Lower leg skin (tissue), 3 donors: ENCODE results near the gene ELP4.

Source experiments
- POLR2A ChIP-seq, 2 donors: fragments of 450-650 bp; IDR thresholded peaks; one replicate each; pipeline ENCODE4 v1.6.1; 2016 to 2017; ENCODE audit warnings: antibody characterized with exemption in 2 of 2, mild to moderate bottlenecking in 1 of 2, moderate library complexity in 1 of 2
- TF ChIP-seq, protein P1 (sequence below), 3 donors: fragments of 450-650 bp; IDR thresholded peaks; one replicate each; pipeline ENCODE4 v1.5.1; 2016; ENCODE audit warnings: antibody characterized with exemption in 3 of 3, mild to moderate bottlenecking in 3 of 3, moderate library complexity in 2 of 3

DNA sequence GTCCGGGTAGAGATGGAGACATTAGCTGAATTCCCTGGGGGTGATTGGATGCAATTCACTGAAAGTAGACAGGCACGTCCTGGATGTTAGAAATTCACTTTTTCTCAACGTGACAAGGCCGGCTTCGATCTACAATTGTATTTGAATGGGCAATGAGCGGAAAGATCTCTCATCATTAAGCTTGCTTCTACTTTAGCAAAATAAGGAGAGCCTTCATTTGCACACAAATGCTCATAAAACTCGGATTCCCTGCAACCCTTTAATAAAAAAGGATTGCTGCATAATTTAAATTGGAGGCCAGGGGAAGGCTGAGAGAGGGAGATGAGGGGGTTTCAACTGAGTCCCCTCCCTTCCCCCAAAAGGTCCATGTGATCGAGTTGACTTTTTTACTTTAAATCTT is 312.2 kb downstream of the ELP4 start:
- TF ChIP-seq, protein P1, sequence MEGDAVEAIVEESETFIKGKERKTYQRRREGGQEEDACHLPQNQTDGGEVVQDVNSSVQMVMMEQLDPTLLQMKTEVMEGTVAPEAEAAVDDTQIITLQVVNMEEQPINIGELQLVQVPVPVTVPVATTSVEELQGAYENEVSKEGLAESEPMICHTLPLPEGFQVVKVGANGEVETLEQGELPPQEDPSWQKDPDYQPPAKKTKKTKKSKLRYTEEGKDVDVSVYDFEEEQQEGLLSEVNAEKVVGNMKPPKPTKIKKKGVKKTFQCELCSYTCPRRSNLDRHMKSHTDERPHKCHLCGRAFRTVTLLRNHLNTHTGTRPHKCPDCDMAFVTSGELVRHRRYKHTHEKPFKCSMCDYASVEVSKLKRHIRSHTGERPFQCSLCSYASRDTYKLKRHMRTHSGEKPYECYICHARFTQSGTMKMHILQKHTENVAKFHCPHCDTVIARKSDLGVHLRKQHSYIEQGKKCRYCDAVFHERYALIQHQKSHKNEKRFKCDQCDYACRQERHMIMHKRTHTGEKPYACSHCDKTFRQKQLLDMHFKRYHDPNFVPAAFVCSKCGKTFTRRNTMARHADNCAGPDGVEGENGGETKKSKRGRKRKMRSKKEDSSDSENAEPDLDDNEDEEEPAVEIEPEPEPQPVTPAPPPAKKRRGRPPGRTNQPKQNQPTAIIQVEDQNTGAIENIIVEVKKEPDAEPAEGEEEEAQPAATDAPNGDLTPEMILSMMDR (IDR thresholded peaks at IDR 0.05): no peak
- no peak for TF ChIP-seq POLR2A (IDR thresholded peaks at IDR 0.05)
